GM10248 (cell line): ENCODE results near the gene TMCO4.
A peak's percentile ranks its signal among the peaks of the same experiment; 100 is the strongest.

Experiments used
- CTCF ChIA-PET: fragments of 300-600 bp; sonication (Branson Sonifier 250); formaldehyde crosslinking; extraction: SDS; loops from one replicate; lab custom pipeline; 2021; ENCODE audit warnings: antibody characterized with exemption; lab: Yijun Ruan, JAX
- POLR2A ChIA-PET: fragments of 350-650 bp; sonication (Branson Sonifier 250); formaldehyde crosslinking; extraction: SDS; loops from one replicate; lab custom pipeline; 2020; ENCODE audit warnings: antibody characterized with exemption; lab: Yijun Ruan, JAX
- DNase-seq: peaks from one replicate; pipeline ENCODE4 v3.0.0; 2012; ENCODE audit errors: extremely low spot score
- TF ChIP-seq, protein P1 (sequence below): IDR thresholded peaks from 2 replicates; pipeline ENCODE4 v1.5.1; 2012; ENCODE audit warnings: mild to moderate bottlenecking, low read depth; ENCODE audit errors: extremely low read depth, missing control alignments, control extremely low read depth

Gene TMCO4

GRCh38 chr1:19698181-19698580 lies 101.5 kb downstream of the TMCO4 start:
- POLR2A ChIA-PET = no interaction called here
- DNase-seq = peak; percentile 54
- TF ChIP-seq, protein P1, sequence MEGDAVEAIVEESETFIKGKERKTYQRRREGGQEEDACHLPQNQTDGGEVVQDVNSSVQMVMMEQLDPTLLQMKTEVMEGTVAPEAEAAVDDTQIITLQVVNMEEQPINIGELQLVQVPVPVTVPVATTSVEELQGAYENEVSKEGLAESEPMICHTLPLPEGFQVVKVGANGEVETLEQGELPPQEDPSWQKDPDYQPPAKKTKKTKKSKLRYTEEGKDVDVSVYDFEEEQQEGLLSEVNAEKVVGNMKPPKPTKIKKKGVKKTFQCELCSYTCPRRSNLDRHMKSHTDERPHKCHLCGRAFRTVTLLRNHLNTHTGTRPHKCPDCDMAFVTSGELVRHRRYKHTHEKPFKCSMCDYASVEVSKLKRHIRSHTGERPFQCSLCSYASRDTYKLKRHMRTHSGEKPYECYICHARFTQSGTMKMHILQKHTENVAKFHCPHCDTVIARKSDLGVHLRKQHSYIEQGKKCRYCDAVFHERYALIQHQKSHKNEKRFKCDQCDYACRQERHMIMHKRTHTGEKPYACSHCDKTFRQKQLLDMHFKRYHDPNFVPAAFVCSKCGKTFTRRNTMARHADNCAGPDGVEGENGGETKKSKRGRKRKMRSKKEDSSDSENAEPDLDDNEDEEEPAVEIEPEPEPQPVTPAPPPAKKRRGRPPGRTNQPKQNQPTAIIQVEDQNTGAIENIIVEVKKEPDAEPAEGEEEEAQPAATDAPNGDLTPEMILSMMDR = no peak
- CTCF ChIA-PET = interaction anchor here (0.7 to 3.0 kb wide), 4 partner anchors 9 to 45 kb away, joined by 3 to 17 read pairs (median 6); no protein-coding TSS in a partner anchor

GRCh38 chr1:19696820-19697219 lies 102.9 kb downstream of the TMCO4 start:
- DNase-seq = no peak
- TF ChIP-seq, protein P1 = no peak
- CTCF ChIA-PET = interaction anchor here (1.9 to 9.1 kb wide), 3 partner anchors 8 to 43 kb away, joined by 5 to 80 read pairs (median 8); no protein-coding TSS in a partner anchor
- POLR2A ChIA-PET = no interaction called here

GRCh38 chr1:19695772-19696171 lies 103.9 kb downstream of the TMCO4 start:
- DNase-seq = no peak
- TF ChIP-seq, protein P1 = no peak
- CTCF ChIA-PET = interaction anchor here (2.2 to 9.1 kb wide), 2 partner anchors 9 to 20 kb away, joined by 6 to 80 read pairs; no protein-coding TSS in a partner anchor
- POLR2A ChIA-PET = no interaction called here

DNA sequence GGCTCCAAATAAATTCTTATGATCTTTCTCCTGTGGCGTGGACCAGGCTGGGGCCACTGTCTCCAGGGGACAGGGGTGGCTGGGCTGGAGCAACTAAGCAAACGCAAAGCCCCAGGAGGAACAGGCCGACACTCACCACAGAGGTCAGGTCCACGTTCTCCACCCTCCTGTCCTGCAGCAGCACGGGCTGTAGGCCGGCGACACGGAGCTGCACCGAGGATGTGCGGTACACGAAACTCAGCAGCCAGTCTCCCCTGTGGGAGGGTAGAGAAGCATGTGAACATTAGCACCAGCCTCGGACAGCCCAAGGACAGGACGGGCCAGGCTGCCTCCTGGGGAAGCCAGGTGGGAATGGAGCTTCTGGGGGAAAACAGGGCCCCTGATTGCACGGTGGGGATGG lies 105.4 kb downstream of the TMCO4 start:
- no peak for DNase-seq
- TF ChIP-seq, protein P1 = no peak
- ChIA-PET CTCF (interaction anchor here (2.2 to 9.1 kb wide), 3 partner anchors 11 to 32 kb away, joined by 6 to 80 read pairs (median 14); no protein-coding TSS in a partner anchor), POLR2A (no interaction called here)

DNA sequence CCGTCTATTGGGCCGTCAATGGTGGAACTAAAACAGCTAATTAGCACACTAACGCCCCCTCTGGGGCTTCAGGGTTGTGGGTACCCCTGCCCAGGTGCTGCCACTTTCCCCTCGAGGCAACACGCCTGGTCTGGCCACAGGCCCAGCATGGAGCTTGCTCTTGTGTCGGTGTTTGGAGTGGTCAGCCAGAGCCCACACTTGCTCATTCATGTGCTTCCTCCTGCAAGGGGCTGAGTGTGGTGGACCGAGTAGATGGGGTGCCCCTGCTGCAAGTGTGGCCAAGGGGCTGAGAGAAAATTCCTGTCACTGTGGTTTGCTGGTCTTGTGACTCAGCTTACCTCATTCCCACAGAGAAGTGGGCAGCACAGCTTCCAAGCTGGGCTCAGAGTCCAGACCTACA lies 109.4 kb downstream of the TMCO4 start:
- POLR2A ChIA-PET = no interaction called here
- CTCF ChIA-PET = interaction anchor here (0.6 to 9.1 kb wide), 4 partner anchors 15 to 71 kb away, joined by 3 to 80 read pairs (median 4); no protein-coding TSS in a partner anchor
- TF ChIP-seq, protein P1 = no peak
- no peak for DNase-seq

GRCh38 chr1:19689856-19690255 lies 109.9 kb downstream of the TMCO4 start:
- POLR2A ChIA-PET = no interaction called here
- TF ChIP-seq, protein P1 = no peak
- CTCF ChIA-PET = interaction anchor here (0.6 to 9.1 kb wide), 5 partner anchors 8 to 71 kb away, joined by 3 to 80 read pairs (median 3); no protein-coding TSS in a partner anchor
- DNase-seq = no peak
